NCI-H226 (cell line): ENCODE measurements around the gene STRBP.
A peak's percentile ranks its signal among the peaks of the same experiment; 100 is the strongest.
"Not testable (repeated sequence)": the region's sequence is repeated elsewhere in the genome, so short reads cannot be mapped to it uniquely, and the experiment has no call there.

Source experiments
- DNase-seq: peaks from one replicate; pipeline ENCODE4 v3.0.0-alpha.2; 2015

Gene STRBP

GRCh38 chr9:123186029-123186428 lies 82.4 kb downstream of the STRBP start:
- not testable (repeated sequence) for DNase-seq

- DNase-seq, result no peak
These were observed 91.4 kb downstream of the STRBP start for GRCh38 chr9:123176949-123177348.

GRCh38 chr9:123175854-123176629 lies 92.3 kb downstream of the STRBP start:
- DNase-seq, result peak; percentile 20

GRCh38 chr9:123174887-123175518 lies 93.4 kb downstream of the STRBP start:
- no peak for DNase-seq

- no peak for DNase-seq
These were observed 94.3 kb downstream of the STRBP start for GRCh38 chr9:123174079-123174478.

GRCh38 chr9:123169926-123170325 lies 98.5 kb downstream of the STRBP start:
- DNase-seq, result no peak

- no peak for DNase-seq
These were observed 99.8 kb downstream of the STRBP start for GRCh38 chr9:123168586-123168985.

GRCh38 chr9:123167474-123167873 lies 100.9 kb downstream of the STRBP start:
- no peak for DNase-seq

- no peak for DNase-seq
These were observed 102.6 kb downstream of the STRBP start for GRCh38 chr9:123165813-123166212.

- no peak for DNase-seq
These were observed 104.1 kb downstream of the STRBP start for GRCh38 chr9:123164285-123164684.

GRCh38 chr9:123162791-123163345 lies 105.5 kb downstream of the STRBP start:
- no peak for DNase-seq

GRCh38 chr9:123162360-123162759 lies 106.0 kb downstream of the STRBP start:
- no peak for DNase-seq

GRCh38 chr9:123157221-123157620 lies 111.2 kb downstream of the STRBP start:
- no peak for DNase-seq

GRCh38 chr9:123150708-123151503 lies 117.5 kb downstream of the STRBP start:
- peak; percentile 57 for DNase-seq

- no peak for DNase-seq
These were observed 119.3 kb downstream of the STRBP start for GRCh38 chr9:123149067-123149466.

GRCh38 chr9:123138163-123138562 lies 130.2 kb downstream of the STRBP start:
- DNase-seq, result no peak

- no peak for DNase-seq
These were observed 133.0 kb downstream of the STRBP start for GRCh38 chr9:123135430-123135829.

- no peak for DNase-seq
These were observed 135.7 kb downstream of the STRBP start for GRCh38 chr9:123132696-123133095.

- peak; percentile 33 for DNase-seq
These were observed 136.4 kb downstream of the STRBP start for GRCh38 chr9:123131993-123132392.

- peak; percentile 86 for DNase-seq
These were observed 137.1 kb downstream of the STRBP start for GRCh38 chr9:123131258-123131657.

- DNase-seq, result no peak
These were observed 139.0 kb downstream of the STRBP start for GRCh38 chr9:123129423-123129822.

GRCh38 chr9:123128591-123128990 lies 139.8 kb downstream of the STRBP start:
- no peak for DNase-seq

GRCh38 chr9:123127512-123128075 lies 140.8 kb downstream of the STRBP start:
- no peak for DNase-seq
